Activated CD8-positive, alpha-beta memory T cell treated with anti-CD3 and anti-CD28 coated beads, Interleukin-2, amount 50 U/mL, for 24 hours (primary cell): ENCODE measurements around the gene ZPR1.
"Not testable (repeated sequence)": the region's sequence is repeated elsewhere in the genome, so short reads cannot be mapped to it uniquely, and the experiment has no call there.

Experiments
- DNase-seq: peaks from one replicate; pipeline ENCODE4 v3.0.0-alpha.2; 2020; ENCODE audit errors: extremely low read depth

Gene ZPR1

GRCh38 chr11:116762132-116762531 is 25.7 kb downstream of the ZPR1 start:
- no peak for DNase-seq

GRCh38 chr11:116756044-116756443 is 31.8 kb downstream of the ZPR1 start:
- not testable (repeated sequence) for DNase-seq

DNA sequence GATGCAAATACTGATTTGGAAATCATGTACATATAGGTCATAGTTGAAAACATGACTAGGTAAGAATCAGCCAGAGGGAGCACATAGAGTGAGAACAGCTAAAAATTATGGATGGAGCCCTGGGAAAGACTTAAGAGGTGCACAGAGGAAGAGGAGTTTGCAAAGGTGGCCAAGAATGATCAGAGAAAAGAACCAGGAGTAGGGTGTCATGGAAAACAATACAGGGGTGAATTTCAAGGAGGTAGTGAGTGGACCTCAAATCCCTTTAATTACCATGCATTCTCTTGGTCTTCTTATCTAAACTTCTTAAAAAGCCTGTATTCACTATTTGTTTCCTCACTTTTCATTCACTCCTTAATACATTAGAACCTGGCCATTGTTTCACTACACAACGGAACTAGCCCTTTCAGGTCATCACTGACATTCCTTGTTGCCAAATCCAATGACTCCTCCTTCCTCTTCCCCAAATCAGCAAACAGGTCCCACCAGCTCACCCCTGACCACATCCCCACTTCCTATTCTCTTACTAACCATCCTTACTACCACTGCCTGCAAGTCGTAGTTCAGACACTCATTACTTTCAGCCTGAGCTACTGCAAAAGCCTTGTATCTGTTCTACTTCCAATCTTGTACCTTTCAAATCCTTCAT is 37.6 kb downstream of the ZPR1 start:
- no peak for DNase-seq

DNA sequence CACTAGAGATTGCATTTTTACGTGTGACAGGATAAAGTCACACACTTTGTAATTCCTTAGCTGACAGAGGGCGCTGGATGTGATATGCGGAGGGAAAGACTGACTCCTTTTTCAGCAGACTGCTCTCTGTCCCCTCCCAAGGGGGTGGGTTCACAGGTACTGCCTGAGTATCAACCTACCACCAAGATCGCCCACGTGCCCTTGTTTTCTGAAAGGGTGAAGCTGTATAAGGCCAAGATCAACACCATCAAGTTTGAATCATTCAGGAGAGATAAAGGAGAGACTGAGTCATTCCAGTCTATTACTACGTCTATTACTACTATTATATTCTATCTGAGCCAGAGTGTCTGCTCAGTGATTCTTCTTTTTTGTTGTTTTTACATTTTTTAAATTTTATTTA is 45.7 kb downstream of the ZPR1 start:
- no peak for DNase-seq

- DNase-seq = no peak
These were observed 47.1 kb downstream of the ZPR1 start for GRCh38 chr11:116740741-116741140.

GRCh38 chr11:116738975-116739374 is 48.8 kb downstream of the ZPR1 start:
- no peak for DNase-seq

DNA sequence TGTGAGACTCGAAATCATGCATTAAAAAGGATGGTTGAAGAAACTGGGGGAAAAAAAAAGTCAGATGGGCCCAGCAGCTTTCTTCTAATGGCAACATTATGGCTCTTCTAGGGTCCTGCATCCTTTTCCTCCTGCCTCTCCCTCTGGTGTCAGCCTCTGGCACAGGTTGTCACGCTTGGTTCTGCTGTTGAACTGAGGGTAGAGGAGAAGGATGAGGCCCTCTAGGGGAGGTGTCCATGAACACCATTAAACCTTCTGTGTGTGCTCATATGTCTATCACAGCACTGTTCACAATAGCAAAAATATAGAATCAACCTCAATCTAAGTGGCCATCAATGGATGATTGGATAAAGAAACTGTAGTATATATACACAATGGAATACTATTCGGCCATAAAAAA is 51.1 kb downstream of the ZPR1 start:
- no peak for DNase-seq

DNA sequence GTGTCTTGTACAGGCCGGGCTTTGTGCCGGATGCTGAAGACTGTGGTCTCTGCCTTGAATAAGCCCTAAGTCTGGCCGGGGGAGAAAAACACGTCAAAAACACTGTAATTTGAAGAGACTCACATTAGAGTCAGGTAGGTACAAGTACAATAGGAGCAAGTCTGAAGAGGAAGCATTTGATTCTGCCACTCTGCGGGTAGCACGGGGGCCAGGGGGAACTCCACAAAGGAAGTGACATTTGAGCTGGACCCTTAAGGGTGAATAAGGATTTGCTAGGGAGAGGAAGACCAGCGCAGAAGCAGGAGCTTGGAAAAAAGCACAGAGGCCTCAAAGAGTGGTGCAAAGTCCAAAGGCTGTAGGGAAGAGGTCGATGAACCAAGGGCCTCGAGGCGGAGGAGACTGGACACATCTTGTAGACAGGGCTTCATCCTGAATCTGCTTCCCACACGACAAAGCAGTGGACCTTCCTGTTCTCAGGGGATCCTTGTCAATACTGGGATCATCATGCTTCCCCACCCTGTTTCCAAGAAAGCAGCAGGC is 53.8 kb downstream of the ZPR1 start:
- DNase-seq = no peak

GRCh38 chr11:116733043-116733755 is 54.6 kb downstream of the ZPR1 start:
- DNase-seq = no peak

GRCh38 chr11:116732271-116733042 is 55.4 kb downstream of the ZPR1 start:
- peak; percentile 10 for DNase-seq

GRCh38 chr11:116731821-116732220 is 56.0 kb downstream of the ZPR1 start:
- DNase-seq = no peak

DNA sequence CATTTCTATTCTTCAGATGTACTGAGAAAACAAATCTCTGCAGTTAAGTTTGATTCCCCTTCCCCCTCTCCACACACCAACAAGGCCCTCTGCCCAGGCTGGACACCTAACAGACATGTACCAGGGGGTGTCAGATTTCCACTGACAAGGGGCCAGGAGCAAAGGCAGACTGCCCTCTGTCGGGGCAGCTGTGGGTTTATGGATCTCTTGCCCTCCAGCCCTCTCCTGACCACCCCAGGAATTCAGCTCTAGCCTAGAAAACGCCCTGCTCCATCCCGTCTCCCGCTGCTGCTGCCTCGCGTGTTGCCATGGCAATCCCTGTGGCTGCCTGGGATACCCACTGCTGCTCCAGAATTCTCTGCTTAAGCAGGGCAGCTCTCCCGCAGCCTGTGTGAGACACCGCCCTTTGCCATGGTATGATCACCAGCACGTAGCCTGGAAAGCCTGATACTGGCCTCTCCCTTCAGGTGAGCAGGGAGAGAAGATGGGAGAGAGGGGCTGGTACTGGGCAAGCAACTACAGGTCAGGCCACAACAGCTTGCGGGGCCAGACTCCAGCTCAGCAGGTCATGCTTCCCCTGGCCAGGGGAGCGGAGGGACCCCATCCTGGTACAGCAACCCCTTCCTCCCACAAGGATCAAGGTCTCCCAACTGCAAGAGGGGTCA is 56.6 kb downstream of the ZPR1 start:
- DNase-seq = no peak

- DNase-seq = no peak
These were observed 57.2 kb downstream of the ZPR1 start for GRCh38 chr11:116730601-116731000.

DNA sequence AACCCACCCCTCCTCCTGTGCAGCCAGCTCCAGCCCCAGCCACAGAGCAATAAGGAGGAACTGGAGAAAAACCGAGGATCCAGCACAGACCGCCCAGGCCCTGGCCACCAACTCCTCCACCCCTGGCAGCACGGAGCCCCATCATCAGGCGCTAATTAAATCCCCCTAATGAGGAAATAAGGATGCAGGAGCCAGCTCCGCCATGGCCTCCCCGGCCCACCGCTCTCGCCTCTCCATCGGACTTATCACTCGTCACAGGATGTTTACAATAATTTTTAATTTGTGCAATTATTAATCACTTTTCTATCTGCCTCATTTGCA is 57.6 kb downstream of the ZPR1 start:
- no peak for DNase-seq

DNA sequence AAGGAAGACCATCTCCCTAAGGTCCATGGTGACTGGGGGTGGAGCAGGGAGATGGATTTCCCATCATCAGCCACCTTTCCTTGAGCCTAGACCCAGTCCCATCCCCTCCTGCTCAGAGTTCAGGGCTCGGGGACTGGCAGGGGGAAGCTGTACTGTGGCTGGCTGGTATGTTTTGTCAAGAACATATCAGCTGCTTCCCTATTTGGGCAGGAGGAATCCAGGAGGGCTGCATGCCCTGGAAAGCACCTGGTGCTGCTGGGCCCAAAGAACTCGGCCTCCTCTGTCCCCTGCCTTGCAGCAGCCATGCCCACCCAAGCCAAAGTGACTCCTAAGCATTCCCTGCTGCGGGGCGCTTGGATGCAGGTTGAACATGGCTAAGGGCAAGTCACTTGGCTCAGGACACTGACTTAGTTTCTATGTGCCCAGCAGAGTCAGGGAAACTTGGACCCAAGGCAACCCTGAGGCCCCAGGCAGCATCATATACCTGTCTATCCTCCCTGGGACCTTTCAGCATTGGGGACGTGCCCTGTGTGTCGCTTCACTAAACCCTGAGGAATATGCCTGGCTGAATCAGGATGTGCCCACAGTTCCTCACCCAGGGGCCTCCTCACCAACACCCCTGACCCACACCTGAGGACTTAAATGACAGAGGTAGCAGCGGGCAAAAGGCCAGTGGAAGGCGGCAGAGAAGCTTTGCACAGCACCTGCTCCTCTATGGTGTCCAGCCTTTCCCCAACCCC is 58.2 kb downstream of the ZPR1 start:
- no peak for DNase-seq

- DNase-seq = no peak
These were observed 59.8 kb downstream of the ZPR1 start for GRCh38 chr11:116727990-116728389.

DNA sequence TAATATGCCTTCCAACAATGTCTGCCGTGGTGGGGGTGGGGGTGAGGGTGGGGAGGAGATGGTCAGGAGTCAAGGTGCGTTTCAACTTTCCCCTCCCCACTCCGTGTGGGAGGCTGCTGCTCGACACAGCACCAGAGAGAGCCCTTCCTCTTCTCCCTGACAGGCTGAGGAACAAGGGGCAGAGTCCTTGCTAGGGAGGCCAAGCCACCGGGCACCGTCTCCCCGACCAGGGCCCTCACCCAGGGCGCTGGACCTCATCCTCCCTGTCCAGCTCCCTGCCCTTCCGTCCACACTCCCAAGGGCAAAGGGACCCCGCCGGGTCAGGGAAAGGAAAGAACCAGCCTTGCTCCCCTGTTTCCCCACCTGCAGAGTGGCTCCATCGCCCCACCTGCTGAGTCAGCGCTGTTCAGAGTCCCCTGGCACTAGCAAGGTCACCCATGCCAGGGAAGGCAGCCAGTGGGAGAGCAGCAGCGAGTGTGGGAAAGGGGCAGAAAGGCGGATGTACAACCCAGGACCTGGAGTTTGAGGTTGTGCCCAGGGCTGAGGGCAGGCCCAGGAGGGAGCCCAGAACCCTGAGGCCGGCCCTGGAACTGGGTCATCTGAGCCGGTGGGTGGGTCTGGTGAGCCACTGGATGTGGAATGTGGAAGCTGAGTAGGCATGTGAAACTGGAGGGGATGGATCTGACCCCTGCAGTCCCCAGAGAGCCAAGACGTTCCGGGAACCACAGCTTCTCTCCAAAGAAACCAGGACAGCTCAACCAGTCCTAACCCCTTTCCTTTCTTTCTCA is 62.2 kb downstream of the ZPR1 start:
- no peak for DNase-seq

DNA sequence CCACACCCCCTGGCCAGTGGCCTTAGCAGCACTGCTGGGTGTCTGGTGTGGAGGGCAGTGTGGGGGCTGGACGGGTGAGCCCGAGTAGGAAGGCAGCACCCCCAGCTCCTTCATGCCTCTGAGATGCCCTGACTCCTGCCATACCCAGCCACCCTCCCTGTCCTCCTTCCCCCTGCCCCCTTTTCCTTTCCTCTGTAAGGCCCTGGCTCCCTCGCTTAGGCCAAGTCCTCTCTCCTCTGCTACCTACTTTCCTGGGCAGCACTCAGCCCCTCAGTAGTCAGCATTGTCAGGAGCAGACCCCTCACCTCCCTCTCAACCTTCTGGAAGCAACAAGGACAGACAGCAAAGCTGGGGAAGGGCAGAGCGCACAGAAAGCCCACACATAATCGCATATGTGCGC is 63.0 kb downstream of the ZPR1 start:
- no peak for DNase-seq
